Ishikawa (cell line): ENCODE measurements around the gene SPTAN1.

Source experiments
- CEBPB ChIP-seq: IDR thresholded peaks from 2 replicates; pipeline ENCODE4 v1.6.1; 2012
- EGR1 ChIP-seq: IDR thresholded peaks from 2 replicates; pipeline ENCODE4 v1.6.1; 2012
- EP300 ChIP-seq: IDR thresholded peaks from 2 replicates; pipeline ENCODE4 v1.6.1; 2012; ENCODE audit warnings: borderline replicate concordance
- RAD21 ChIP-seq: IDR thresholded peaks from 2 replicates; pipeline ENCODE4 v1.6.1; 2012; ENCODE audit warnings: low read depth
- REST ChIP-seq: IDR thresholded peaks from 2 replicates; pipeline ENCODE4 v1.6.1; 2012; ENCODE audit warnings: low read depth, mild to moderate bottlenecking
- TAF1 ChIP-seq: IDR thresholded peaks from 2 replicates; pipeline ENCODE4 v1.6.1; 2012; ENCODE audit warnings: low read depth, mild to moderate bottlenecking
- TCF12 ChIP-seq: IDR thresholded peaks from 2 replicates; pipeline ENCODE4 v1.6.1; 2012; ENCODE audit warnings: low read depth
- TEAD4 ChIP-seq: IDR thresholded peaks from 2 replicates; pipeline ENCODE4 v1.6.1; 2012
- YY1 ChIP-seq: IDR thresholded peaks from 2 replicates; pipeline ENCODE4 v1.6.1; 2012; ENCODE audit warnings: low read depth
- TF ChIP-seq, protein P1 (sequence below): IDR thresholded peaks from 2 replicates; pipeline ENCODE4 v1.6.1; 2012

DNA sequence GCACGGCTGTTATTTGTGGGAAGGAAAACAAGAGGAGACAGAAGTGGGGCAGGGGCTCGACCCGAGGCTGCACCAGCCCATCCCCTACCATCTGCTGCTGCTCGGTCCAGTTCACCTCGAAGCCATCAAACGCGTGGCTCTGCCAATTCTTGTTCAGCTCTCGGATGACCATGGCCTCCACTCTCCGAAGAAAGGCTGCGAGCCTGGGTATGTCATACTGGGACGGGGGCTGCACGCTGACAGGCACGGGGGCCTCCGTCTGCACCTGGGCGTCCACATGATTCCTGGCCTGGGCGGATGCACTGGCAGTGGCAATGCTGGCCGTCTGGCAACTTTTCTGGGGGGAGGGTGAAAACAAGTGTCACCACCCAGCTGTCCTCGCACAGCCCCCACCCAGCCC is 88.2 kb downstream of the SPTAN1 start:
- TF ChIP-seq EP300, result no peak
- TF ChIP-seq REST, result no peak
- TF ChIP-seq YY1, result no peak
- TF ChIP-seq, protein P1, sequence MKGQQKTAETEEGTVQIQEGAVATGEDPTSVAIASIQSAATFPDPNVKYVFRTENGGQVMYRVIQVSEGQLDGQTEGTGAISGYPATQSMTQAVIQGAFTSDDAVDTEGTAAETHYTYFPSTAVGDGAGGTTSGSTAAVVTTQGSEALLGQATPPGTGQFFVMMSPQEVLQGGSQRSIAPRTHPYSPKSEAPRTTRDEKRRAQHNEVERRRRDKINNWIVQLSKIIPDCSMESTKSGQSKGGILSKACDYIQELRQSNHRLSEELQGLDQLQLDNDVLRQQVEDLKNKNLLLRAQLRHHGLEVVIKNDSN, result no peak
- no peak for TF ChIP-seq TAF1
- no peak for TF ChIP-seq EGR1
- TF ChIP-seq RAD21, result no peak
- no peak for TF ChIP-seq TCF12
- TF ChIP-seq CEBPB, result no peak
- no peak for TF ChIP-seq TEAD4
